GM13976 (cell line): ENCODE data around the gene LRR1.

Source experiments
- DNase-seq: peaks from one replicate; pipeline ENCODE4 v3.0.0; 2012; ENCODE audit warnings: low spot score
- CTCF ChIP-seq: IDR thresholded peaks from 2 replicates; pipeline ENCODE4 v1.5.1; 2012; ENCODE audit warnings: borderline replicate concordance, mild to moderate bottlenecking; ENCODE audit not compliant: insufficient read depth; ENCODE audit errors: extremely low read depth, missing control alignments, control extremely low read depth
- in situ Hi-C: fragments of 300-500 bp; cut with MboI; formaldehyde crosslinking; loops from one replicate; pipeline ENCODE4 v1.12.0; 2022; ENCODE audit warnings: low sequenced_read_pairs, mixed read lengths, inconsistent platforms; ENCODE audit not compliant: unreplicated experiment

LRR1 gene

GRCh38 chr14:49623941-49624839 lies 25.4 kb downstream of the LRR1 start:
- peak; percentile 41 for DNase-seq
- TF ChIP-seq CTCF: no peak
- in situ Hi-C loops: no loop called here

GRCh38 chr14:49633640-49634546 lies 35.2 kb downstream of the LRR1 start:
- peak; percentile 94 for DNase-seq
- in situ Hi-C loops: loop anchor here (25.0 kb wide), 2 partner anchors 203 to 478 kb away; partner anchors contain the start of gene VCPKMT

GRCh38 chr14:49634547-49635334 lies 36.0 kb downstream of the LRR1 start, which contains the start of gene DNAAF2:
Gene DNAAF2 (minus strand): TSS chr14:49635244. CDS start chr14:49635149, 95 bp downstream.
- no peak for TF ChIP-seq CTCF
- peak; percentile 64 for DNase-seq
- in situ Hi-C loops: loop anchor here (25.0 kb wide), 2 partner anchors 203 to 478 kb away; partner anchors contain the start of gene VCPKMT

More at GRCh38 chr14:49633640-49634546, 35.2 kb downstream of the LRR1 start:
- peak; percentile 90 for TF ChIP-seq CTCF

- in situ Hi-C loops: loop anchor here (25.0 kb wide), 2 partner anchors 200 to 475 kb away; partner anchors contain the start of gene VCPKMT
- no peak for DNase-seq
- TF ChIP-seq CTCF: no peak
Measured at GRCh38 chr14:49636866-49637265, 38.1 kb downstream of the LRR1 start.

GRCh38 chr14:49637534-49638078 lies 38.9 kb downstream of the LRR1 start:
- in situ Hi-C loops: loop anchor here (25.0 kb wide), 2 partner anchors 200 to 475 kb away; partner anchors contain the start of gene VCPKMT
- no peak for DNase-seq
- TF ChIP-seq CTCF: no peak
